IMR-90 (cell line): Measurements from ENCODE around the gene DENND2D. TPM values are rescaled to one million over a fixed set of nuclear protein-coding genes. Genes with fewer than 3 reads are reported as not detected.

Experiments used
- ATAC-seq: fragments of 200-7000 bp; cut with Tn5 transposase; 2 replicates; pipeline ENCODE4 v1.9.1; 2020; ENCODE audit warnings: low read depth, mild to moderate bottlenecking, moderate library complexity
- BruUV-seq: library from RNA; stranded (reverse); fragments of 400-500 nt; replicated peaks from 2 replicates; lab custom pipeline; 2021; lab: Mats Ljungman, UMichigan
- CTCF ChIA-PET: fragments of 300-600 bp; formaldehyde crosslinking; extraction: SDS; loops from one replicate; lab custom pipeline; 2021; ENCODE audit warnings: antibody characterized with exemption; lab: Yijun Ruan, JAX
- POLR2A ChIA-PET: fragments of 300-600 bp; sonication (Branson Sonifier 250); formaldehyde crosslinking; loops from one replicate; lab custom pipeline; 2022; ENCODE audit warnings: antibody characterized with exemption; ENCODE audit not compliant: unreplicated experiment; lab: Charles Lee
- DNase-seq: peaks from one replicate; pipeline ENCODE4 v3.0.0; 2013
- H2AFZ ChIP-seq: replicated peaks from 2 replicates; pipeline ENCODE3; 2013; ENCODE audit warnings: low read length, mild to moderate bottlenecking; ENCODE audit not compliant: poor library complexity
- H2AK5ac ChIP-seq: 2 replicates; pipeline ENCODE4 v1.6.1; 2013; ENCODE audit warnings: low read depth, low read length, inconsistent platforms
- H2AK9ac ChIP-seq: replicated peaks from 2 replicates; pipeline ENCODE3; 2013; ENCODE audit warnings: mild to moderate bottlenecking, low read depth, low read length, moderate library complexity; ENCODE audit not compliant: poor library complexity
- H2BK120ac ChIP-seq: 2 replicates; pipeline ENCODE4 v1.6.1; 2013; ENCODE audit warnings: low read depth, low read length, inconsistent platforms
- H2BK15ac ChIP-seq: 3 replicates; pipeline ENCODE4 v1.6.1; 2013; ENCODE audit warnings: low read depth, low read length, inconsistent platforms
- H2BK20ac ChIP-seq: 2 replicates; pipeline ENCODE4 v1.6.1; 2013; ENCODE audit warnings: low read depth, mild to moderate bottlenecking, inconsistent platforms, low read length, moderate library complexity
- H2BK5ac ChIP-seq: 2 replicates; pipeline ENCODE4 v1.6.1; 2013; ENCODE audit warnings: mild to moderate bottlenecking, low read depth, low read length, inconsistent platforms; ENCODE audit not compliant: poor library complexity, severe bottlenecking
- H3K14ac ChIP-seq: replicated peaks from 2 replicates; pipeline ENCODE4 v1.6.1; 2013; ENCODE audit warnings: low read depth, low read length, inconsistent platforms
- H3K18ac ChIP-seq: 2 replicates; pipeline ENCODE4 v1.6.1; 2013; ENCODE audit warnings: low read depth, low read length, control low read depth
- H3K23ac ChIP-seq: 2 replicates; pipeline ENCODE4 v1.6.1; 2013; ENCODE audit warnings: low read depth, low read length, inconsistent platforms
- H3K27ac ChIP-seq: 2 replicates; pipeline ENCODE4 v1.5.1; 2013; ENCODE audit warnings: mild to moderate bottlenecking, control low read depth, low read length; ENCODE audit not compliant: insufficient read depth
- H3K27me3 ChIP-seq: 2 replicates; pipeline ENCODE4 v1.6.1; 2013; ENCODE audit warnings: low read length; ENCODE audit not compliant: control insufficient read depth, insufficient read depth
- H3K36me3 ChIP-seq: 2 replicates; pipeline ENCODE4 v1.6.1; 2013; ENCODE audit warnings: low read length, mixed read lengths; ENCODE audit not compliant: control insufficient read depth, insufficient read depth
- H3K4ac ChIP-seq: 2 replicates; pipeline ENCODE4 v1.6.1; 2013; ENCODE audit warnings: low read depth, low read length, inconsistent platforms
- H3K4me1 ChIP-seq: 2 replicates; pipeline ENCODE4 v1.6.1; 2013; ENCODE audit warnings: low read length, mixed read lengths; ENCODE audit not compliant: control insufficient read depth, insufficient read depth
- H3K4me2 ChIP-seq: 2 replicates; pipeline ENCODE4 v1.6.1; 2013; ENCODE audit warnings: low read depth, mild to moderate bottlenecking, control low read depth, low read length, moderate library complexity
- H3K4me3 ChIP-seq: 2 replicates; pipeline ENCODE4 v1.5.1; 2013; ENCODE audit warnings: low read depth, mild to moderate bottlenecking, control low read depth, low read length, moderate library complexity; ENCODE audit not compliant: insufficient read depth
- H3K56ac ChIP-seq: 2 replicates; pipeline ENCODE4 v1.6.1; 2013; ENCODE audit warnings: low read length, inconsistent platforms; ENCODE audit not compliant: insufficient read depth; ENCODE audit errors: extremely low read depth
- H3K79me1 ChIP-seq, 2 experiments: 2 replicates each; pipeline ENCODE4 v1.6.1; 2013; ENCODE audit warnings: low read length in 2 of 2, inconsistent platforms in 1 of 2, low read depth in 1 of 2
- H3K9ac ChIP-seq: 2 replicates; pipeline ENCODE4 v1.6.1; 2013; ENCODE audit warnings: low read depth, low read length, control low read depth
- H3K9me1 ChIP-seq: 2 replicates; pipeline ENCODE4 v1.6.1; 2013; ENCODE audit warnings: low read length, inconsistent platforms; ENCODE audit not compliant: insufficient read depth
- H3K9me3 ChIP-seq: 2 replicates; pipeline ENCODE4 v1.6.1; 2013; ENCODE audit warnings: low read length; ENCODE audit not compliant: control insufficient read depth, insufficient read depth
- H4K20me1 ChIP-seq: 2 replicates; pipeline ENCODE4 v1.6.1; 2013; ENCODE audit warnings: low read length, inconsistent platforms; ENCODE audit not compliant: insufficient read depth
- H4K5ac ChIP-seq: 2 replicates; pipeline ENCODE4 v1.6.1; 2013; ENCODE audit warnings: mild to moderate bottlenecking, low read depth, low read length, control low read depth
- H4K8ac ChIP-seq, 2 experiments: 2 replicates each; pipeline ENCODE4 v1.6.1; 2013; ENCODE audit warnings: low read depth in 2 of 2, low read length in 2 of 2, control low read depth in 1 of 2, inconsistent platforms in 1 of 2
- H4K91ac ChIP-seq: 2 replicates; pipeline ENCODE4 v1.6.1; 2013; ENCODE audit warnings: low read depth, low read length, inconsistent platforms; ENCODE audit not compliant: insufficient read depth
- CEBPB ChIP-seq: IDR thresholded peaks from 2 replicates; pipeline ENCODE4 v1.6.1; 2012; ENCODE audit warnings: low read depth, low read length, improper control_type of control experiment
- USF2 ChIP-seq: fragments of 150-350 bp; IDR thresholded peaks from 2 replicates; pipeline ENCODE4 v1.6.1; 2017; ENCODE audit warnings: mild to moderate bottlenecking, antibody characterized with exemption, low read length, low read depth
- WGBS, 2 experiments: methylation state at CpG; one replicate each; pipeline versions ENCODE4 v1.1.5 to v1.1.7; 2013; ENCODE audit warnings: missing lambda C conversion rate in 2 of 2; ENCODE audit not compliant: insufficient read length in 1 of 2; ENCODE audit errors: extremely low coverage in 2 of 2; 5-methylcytosine and 5-hydroxymethylcytosine counted together
- dilution Hi-C: fragments of 300-500 bp; cut with HindIII; formaldehyde crosslinking; loops from one replicate; pipeline ENCODE4 v1.14.3; 2018; ENCODE audit warnings: low sequenced_read_pairs; ENCODE audit not compliant: unreplicated experiment
- in situ Hi-C: fragments of 300-500 bp; cut with MboI; formaldehyde crosslinking; loops from 3 replicates; pipeline ENCODE4 v1.14.3; 2019; ENCODE audit warnings: low sequenced_read_pairs, inconsistent platforms, mixed read lengths
- intact Hi-C: fragments of 100-400 bp; cut with micrococcal nuclease; formaldehyde crosslinking; loops from 2 replicates; pipeline ENCODE4 v1.10.0; 2022
- polyA plus RNA-seq, 3 experiments: library from polyadenylated mRNA; depleted of rRNA; stranded (reverse); fragments of >200 nt; gene quantifications; 2 replicates each; pipeline ENCODE4 v1.2.3, GENCODE V29; 2012; ENCODE audit warnings: low replicate concordance in 1 of 3
- total RNA-seq: library from RNA; depleted of rRNA; stranded (reverse); fragments of >200 nt; gene quantifications from 2 replicates; pipeline ENCODE4 v1.2.3, GENCODE V29; 2012

Gene DENND2D
- total and polyA plus RNA-seq, 2 of the 4 experiments (the other 2 are of a cell fraction), result 0.86 to 0.90 TPM

GRCh38 chr1:111227434-111227833 is 27.0 kb upstream of the DENND2D start, which contains the start of gene CHI3L2:
CHI3L2 (plus strand) TSS chr1:111227713; CDS start chr1:111227730, 17 bp downstream.
- Histone ChIP-seq H3K27ac (peak within 1 kb of the TSS; percentile 66; the same call in 1 of the 2 replicates), H4K20me1 (no peaks in the 10 kb centered on the region), H3K56ac (no peak within 1 kb of the TSS), H3K27me3 (no peaks in the 10 kb centered on the region), H3K9me3 (no peaks in the 10 kb centered on the region), H2AFZ (peak within 1 kb of the TSS; percentile 67), H3K9ac (no peak within 1 kb of the TSS), H4K5ac (peak within 1 kb of the TSS; percentile 29), H3K36me3 (no peaks in the 10 kb centered on the region), H2BK15ac (no peak within 1 kb of the TSS), H3K14ac (0 out of 2 replicates have a peak within 1 kb of the TSS, but pooled peaks have one; percentile 21), H3K4ac (no peak within 1 kb of the TSS), H3K18ac (peak within 1 kb of the TSS; percentile 67), H4K91ac (no peak within 1 kb of the TSS), H3K23ac (no peak within 1 kb of the TSS), H2BK120ac (peak within 1 kb of the TSS; percentile 60), H2BK5ac (peak within 1 kb of the TSS; percentile 35), H3K4me3 (no peak within 1 kb of the TSS), H3K4me1 (peaks cover 12% of the 10 kb centered on the region), H4K8ac (peak within 1 kb of the TSS in 1 of 2 experiments; percentile 27; a peak in 1 of 4 replicates), H3K79me1 (no peaks in the 10 kb centered on the region), H3K9me1 (no peaks in the 10 kb centered on the region), H2BK20ac (no peak within 1 kb of the TSS), H2AK9ac (no peak within 1 kb of the TSS), H2AK5ac (no peak within 1 kb of the TSS; the same call in 1 of the 2 replicates), H3K4me2 (peak within 1 kb of the TSS; percentile 58)
- TF ChIP-seq USF2, result no peak
- TF ChIP-seq CEBPB, result no peak
- ChIA-PET POLR2A (no interaction called here), CTCF (interaction anchor here (1.4 kb wide), 1 partner anchor 173 kb away, joined by 3 read pairs; no protein-coding TSS in a partner anchor)
- ATAC-seq, result no peak
- intact Hi-C loops (loop anchor here (5.0 to 10.0 kb wide), 2 partner anchors 193 to 530 kb away; partner anchors contain the start of gene DDX20), dilution Hi-C loops (no loop called here), in situ Hi-C loops (loop anchor here (10.0 kb wide), 3 partner anchors 107 to 537 kb away; no protein-coding TSS in a partner anchor)
- WGBS, 2 experiments, result 72% methylated on average over 2 of the region's 3 CpGs; no CpG with 5 or more reads in 1 of the 2 experiments
- no TSS peak for BruUV-seq
- DNase-seq, result peak; percentile 41
